Body of pancreas (tissue), 4 donors: ENCODE measurements around the gene CDKN1A.

Experiments
- CTCF ChIP-seq, 7 experiments: fragments of 450-650 bp in 4 of 7; fragments of 200-600 bp in 3 of 7; sonication (generic) in 3 of 7; IDR thresholded peaks; one replicate each; pipeline ENCODE4 v1.5.1; 2016 to 2019; ENCODE audit warnings: antibody characterized with exemption in 7 of 7
- POLR2A ChIP-seq, 3 donors: fragments of 450-650 bp; IDR thresholded peaks; one replicate each; pipeline ENCODE4 v1.6.1; 2016; ENCODE audit warnings: antibody characterized with exemption in 3 of 3, mild to moderate bottlenecking in 2 of 3

- TF ChIP-seq CTCF (IDR thresholded peaks at IDR 0.05) (no peak), POLR2A (IDR thresholded peaks at IDR 0.05) (no peak)
Measured at GRCh38 chr6:36728289-36729160, 50.0 kb downstream of the CDKN1A start.
